Liver (tissue), 3 donors: ENCODE measurements around the gene SCN9A.

Experiments used
- CTCF ChIP-seq: fragments of 150-350 bp; IDR thresholded peaks from 2 replicates; pipeline ENCODE4 v1.5.1; 2017; ENCODE audit warnings: improper control_type of control experiment, low read depth, low read length; ENCODE audit not compliant: missing input control
- EGR1 ChIP-seq, 2 donors: IDR thresholded peaks; 2 replicates each; pipeline ENCODE4 v1.6.1; 2016 to 2018; ENCODE audit warnings: antibody characterized with exemption in 2 of 2, low read depth in 2 of 2
- MAX ChIP-seq: IDR thresholded peaks from 2 replicates; pipeline ENCODE4 v1.6.1; 2016; ENCODE audit warnings: antibody characterized with exemption
- RAD21 ChIP-seq, 2 donors: IDR thresholded peaks; 2 replicates each; pipeline ENCODE4 v1.6.1; 2016; ENCODE audit warnings: antibody characterized with exemption in 2 of 2, mild to moderate bottlenecking in 2 of 2
- REST ChIP-seq: IDR thresholded peaks from 2 replicates; pipeline ENCODE4 v1.6.1; 2016; ENCODE audit warnings: antibody characterized with exemption, mild to moderate bottlenecking
- YY1 ChIP-seq: IDR thresholded peaks from 2 replicates; pipeline ENCODE4 v1.6.1; 2016; ENCODE audit warnings: antibody characterized with exemption, mild to moderate bottlenecking
- donor health status: healthy.
- donor health status: healthy.

GRCh38 chr2:166147883-166148282 lies 227.9 kb downstream of the SCN9A start:
- no peak for TF ChIP-seq CTCF
- TF ChIP-seq RAD21 (IDR thresholded peaks at IDR 0.05), result no peak
- no peak for TF ChIP-seq YY1
- TF ChIP-seq EGR1 (IDR thresholded peaks at IDR 0.05; ENCODE audit: low read depth in 2 of 2), result no peak
- TF ChIP-seq REST, result no peak
- no peak for TF ChIP-seq MAX
